ENCODE results near the gene PINLYP. TPM values are rescaled to one million over a fixed set of nuclear protein-coding genes. Genes with fewer than 3 reads are reported as not detected.
A peak's percentile ranks its signal among the peaks of the same experiment; 100 is the strongest.

PINLYP gene
- total RNA-seq, 1 donor, result 0.72 TPM

DNA sequence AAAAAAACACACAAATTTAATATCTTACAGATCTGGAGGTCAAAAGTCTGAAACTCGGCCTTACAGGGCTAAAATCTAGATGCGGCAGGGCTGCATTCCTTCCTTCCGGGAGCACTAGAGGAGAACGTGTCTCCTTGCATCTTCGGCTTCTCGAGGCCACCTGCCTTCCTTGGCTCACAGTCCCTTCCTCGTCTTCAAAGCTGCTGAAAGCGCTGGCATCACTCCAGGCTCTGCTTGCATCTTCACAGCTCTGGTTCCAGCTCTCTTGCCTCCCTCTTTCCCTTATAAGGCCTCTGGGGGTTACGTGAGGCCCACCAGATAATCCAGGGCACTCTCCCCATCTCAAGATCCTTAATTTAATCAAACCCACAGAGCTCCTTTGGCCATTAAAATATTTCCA lies 10.8 kb upstream of the PINLYP start:
- TF ChIP-seq, protein P1, sequence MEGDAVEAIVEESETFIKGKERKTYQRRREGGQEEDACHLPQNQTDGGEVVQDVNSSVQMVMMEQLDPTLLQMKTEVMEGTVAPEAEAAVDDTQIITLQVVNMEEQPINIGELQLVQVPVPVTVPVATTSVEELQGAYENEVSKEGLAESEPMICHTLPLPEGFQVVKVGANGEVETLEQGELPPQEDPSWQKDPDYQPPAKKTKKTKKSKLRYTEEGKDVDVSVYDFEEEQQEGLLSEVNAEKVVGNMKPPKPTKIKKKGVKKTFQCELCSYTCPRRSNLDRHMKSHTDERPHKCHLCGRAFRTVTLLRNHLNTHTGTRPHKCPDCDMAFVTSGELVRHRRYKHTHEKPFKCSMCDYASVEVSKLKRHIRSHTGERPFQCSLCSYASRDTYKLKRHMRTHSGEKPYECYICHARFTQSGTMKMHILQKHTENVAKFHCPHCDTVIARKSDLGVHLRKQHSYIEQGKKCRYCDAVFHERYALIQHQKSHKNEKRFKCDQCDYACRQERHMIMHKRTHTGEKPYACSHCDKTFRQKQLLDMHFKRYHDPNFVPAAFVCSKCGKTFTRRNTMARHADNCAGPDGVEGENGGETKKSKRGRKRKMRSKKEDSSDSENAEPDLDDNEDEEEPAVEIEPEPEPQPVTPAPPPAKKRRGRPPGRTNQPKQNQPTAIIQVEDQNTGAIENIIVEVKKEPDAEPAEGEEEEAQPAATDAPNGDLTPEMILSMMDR (IDR thresholded peaks at IDR 0.05; ENCODE audit: extremely low read depth, low read depth, low read length), result no peak
- Histone ChIP-seq H3K4me3 (ENCODE audit: insufficient read depth, low read length) (no peak overlapping the region), H3K36me3 (ENCODE audit: insufficient read depth, low read length) (peaks cover 2% of the 10 kb centered on the region), H3K27me3 (ENCODE audit: insufficient read depth, low read length) (no peaks in the 10 kb centered on the region), H4K20me1 (ENCODE audit: insufficient read depth, low read length) (peaks cover 2% of the 10 kb centered on the region), H3K4me2 (ENCODE audit: insufficient read depth, low read length) (no peak overlapping the region), H3K27ac (ENCODE audit: low read depth, low read length) (no peak overlapping the region), H2AFZ (ENCODE audit: low read length) (no peak overlapping the region), H3K79me2 (ENCODE audit: insufficient read depth, low read length) (peaks cover 41% of the 10 kb centered on the region), H3K4me1 (ENCODE audit: insufficient read depth, low read length) (peaks cover 25% of the 10 kb centered on the region), H3K9me3 (ENCODE audit: low read depth, low read length) (no peaks in the 10 kb centered on the region)
- DNase-seq (ENCODE audit: insufficient read length, low spot score, missing footprints), result no peak

DNA sequence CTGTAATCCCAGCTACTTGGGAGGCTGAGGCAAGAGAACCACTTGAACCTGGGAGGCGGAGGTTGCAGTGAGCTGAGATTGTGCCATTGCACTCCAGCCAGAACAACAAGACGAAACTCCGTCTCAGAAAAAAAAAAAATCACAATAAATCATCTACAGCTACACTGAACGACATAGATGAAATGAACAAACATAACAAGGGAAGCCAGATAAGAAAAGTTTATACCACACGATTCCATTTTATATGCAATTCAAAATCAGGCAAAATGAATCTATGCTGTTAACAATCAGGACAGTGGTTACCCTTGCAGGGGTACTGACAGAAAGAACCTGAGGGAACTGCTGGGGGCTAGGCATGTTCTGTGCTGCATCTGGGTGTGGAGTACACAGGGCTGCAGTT lies 5.9 kb upstream of the PINLYP start:
- H3K4me1 ChIP-seq (ENCODE audit: insufficient read depth, low read length), result peaks cover 15% of the 10 kb centered on the region

DNA sequence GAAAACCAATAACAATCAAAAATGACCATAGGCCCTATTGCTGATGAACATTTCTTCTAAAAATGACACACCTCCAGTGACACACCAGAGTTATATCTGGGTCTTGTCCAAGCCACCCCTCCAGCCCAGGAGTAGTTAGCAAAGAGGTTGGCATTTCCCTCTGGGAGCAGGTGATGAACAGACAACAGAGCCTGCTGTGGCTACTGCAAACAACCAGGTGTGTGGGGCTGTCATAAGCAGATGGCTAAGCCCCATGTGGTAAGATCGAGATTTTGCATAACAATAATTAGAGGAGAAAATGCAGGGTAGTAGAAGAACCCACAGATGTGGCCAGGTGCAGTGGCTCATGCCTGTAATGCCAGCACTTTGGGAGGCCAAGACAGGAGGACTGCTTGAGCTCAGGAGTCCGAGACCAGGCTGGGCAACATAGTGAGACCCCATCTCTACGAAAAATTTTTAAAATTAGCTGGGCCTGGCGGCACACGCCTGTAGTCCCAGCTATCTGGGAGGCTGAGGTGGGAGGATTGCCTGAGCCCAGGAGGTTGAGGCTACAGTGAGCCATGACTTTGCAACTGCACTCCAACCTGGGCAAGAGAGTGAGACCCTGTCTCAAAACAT lies 5.3 kb upstream of the PINLYP start:
- H3K4me1 ChIP-seq (ENCODE audit: insufficient read depth, low read length), result peaks cover 18% of the 10 kb centered on the region
- no peaks in the 10 kb centered on the region for H3K9me3 ChIP-seq (ENCODE audit: low read depth, low read length)
- no peak overlapping the region for H3K4me2 ChIP-seq (ENCODE audit: insufficient read depth, low read length)
- H3K27me3 ChIP-seq (ENCODE audit: insufficient read depth, low read length), result no peaks in the 10 kb centered on the region
- DNase-seq (ENCODE audit: insufficient read length, low spot score, missing footprints), result peak; percentile 48
- TF ChIP-seq, protein P1 (IDR thresholded peaks at IDR 0.05; ENCODE audit: extremely low read depth, low read depth, low read length), result no peak
- H3K27ac ChIP-seq (ENCODE audit: low read depth, low read length), result no peak overlapping the region
- no peak overlapping the region for H3K4me3 ChIP-seq (ENCODE audit: insufficient read depth, low read length)
- peaks cover 3% of the 10 kb centered on the region for H3K36me3 ChIP-seq (ENCODE audit: insufficient read depth, low read length)
- peaks cover 68% of the 10 kb centered on the region for H3K79me2 ChIP-seq (ENCODE audit: insufficient read depth, low read length)
- no peak overlapping the region for H2AFZ ChIP-seq (ENCODE audit: low read length)
- H4K20me1 ChIP-seq (ENCODE audit: insufficient read depth, low read length), result peaks cover 4% of the 10 kb centered on the region

More for the DNA sequence above, 5.9 kb upstream of the PINLYP start:
- Histone ChIP-seq H3K27me3 (ENCODE audit: insufficient read depth, low read length) (no peaks in the 10 kb centered on the region), H3K9me3 (ENCODE audit: low read depth, low read length) (no peaks in the 10 kb centered on the region), H3K4me3 (ENCODE audit: insufficient read depth, low read length) (no peak overlapping the region), H3K79me2 (ENCODE audit: insufficient read depth, low read length) (peaks cover 68% of the 10 kb centered on the region), H4K20me1 (ENCODE audit: insufficient read depth, low read length) (peaks cover 4% of the 10 kb centered on the region), H3K4me2 (ENCODE audit: insufficient read depth, low read length) (no peak overlapping the region), H3K36me3 (ENCODE audit: insufficient read depth, low read length) (peaks cover 3% of the 10 kb centered on the region), H2AFZ (ENCODE audit: low read length) (no peak overlapping the region), H3K27ac (ENCODE audit: low read depth, low read length) (no peak overlapping the region)
- TF ChIP-seq, protein P1 (IDR thresholded peaks at IDR 0.05; ENCODE audit: extremely low read depth, low read depth, low read length), result no peak
- peak; percentile 57 for DNase-seq (ENCODE audit: insufficient read length, low spot score, missing footprints)

DNA sequence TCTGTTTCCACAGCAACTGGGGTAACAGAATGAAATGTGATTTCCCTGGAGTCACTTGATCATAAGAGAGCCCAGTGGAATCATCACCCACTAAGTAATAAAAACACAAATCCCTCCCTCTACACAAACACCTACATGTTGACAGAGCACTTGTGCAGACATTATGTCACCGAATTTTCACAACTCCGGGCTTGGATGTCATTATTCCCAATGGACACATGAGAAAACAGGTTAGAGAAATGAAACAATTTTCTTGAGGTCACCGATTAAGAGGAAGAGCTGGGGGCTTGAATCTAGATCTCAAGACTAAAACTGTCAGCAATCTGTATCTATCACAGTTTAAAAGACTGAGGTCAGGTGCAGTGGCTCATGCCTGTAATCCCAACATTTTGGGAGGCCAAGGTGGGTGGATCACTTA lies 3.4 kb upstream of the PINLYP start:
- peak; percentile 13 for DNase-seq (ENCODE audit: insufficient read length, low spot score, missing footprints)
- Histone ChIP-seq H3K4me2 (ENCODE audit: insufficient read depth, low read length) (no peak overlapping the region), H2AFZ (ENCODE audit: low read length) (no peak overlapping the region), H3K9me3 (ENCODE audit: low read depth, low read length) (no peaks in the 10 kb centered on the region), H3K79me2 (ENCODE audit: insufficient read depth, low read length) (peaks cover 59% of the 10 kb centered on the region), H3K27me3 (ENCODE audit: insufficient read depth, low read length) (no peaks in the 10 kb centered on the region), H3K4me3 (ENCODE audit: insufficient read depth, low read length) (no peak overlapping the region), H3K36me3 (ENCODE audit: insufficient read depth, low read length) (peaks cover 3% of the 10 kb centered on the region), H3K4me1 (ENCODE audit: insufficient read depth, low read length) (peaks cover 18% of the 10 kb centered on the region), H3K27ac (ENCODE audit: low read depth, low read length) (peak overlapping the region; percentile 58), H4K20me1 (ENCODE audit: insufficient read depth, low read length) (peaks cover 4% of the 10 kb centered on the region)
- TF ChIP-seq, protein P1 (IDR thresholded peaks at IDR 0.05; ENCODE audit: extremely low read depth, low read depth, low read length), result no peak

All from osteoblast (primary cell).